GM12878 (cell line): ENCODE measurements around the gene VEGFB. TPM values are rescaled to one million over a fixed set of nuclear protein-coding genes. Genes with fewer than 3 reads are reported as not detected.

ENCODE experiments used
- CBX5 ChIP-seq: sonication (generic); IDR thresholded peaks from 2 replicates; pipeline ENCODE4 v1.6.1; 2016; ENCODE audit warnings: low read depth, moderate library complexity, mild to moderate bottlenecking, inconsistent platforms
- HDAC6 ChIP-seq: fragments of 200-600 bp; sonication (generic); IDR thresholded peaks from one replicate; pipeline ENCODE4 v1.8.0; 2017; ENCODE audit warnings: antibody characterized with exemption; ENCODE audit not compliant: unreplicated experiment
- RBBP5 ChIP-seq: fragments of 200-600 bp; sonication (generic); conservative IDR thresholded peaks from 2 replicates; pipeline ENCODE4 v1.6.1; 2016
- WRNIP1 ChIP-seq: IDR thresholded peaks from 2 replicates; pipeline ENCODE4 v1.6.1; 2011; ENCODE audit warnings: low read depth, low read length, improper control_type of control experiment, borderline replicate concordance
- ZNF207 ChIP-seq: fragments of 450-650 bp; IDR thresholded peaks from 2 replicates; pipeline ENCODE4 v1.6.1; 2014; ENCODE audit warnings: antibody characterized with exemption, mild to moderate bottlenecking, borderline replicate concordance
- polyA plus RNA-seq, 11 experiments: library from polyadenylated mRNA; depleted of rRNA in 4 of 11; unstranded in 6 of 11; stranded (reverse) in 5 of 11; fragments of >200 nt; fragmentation: Nextera tagmentation in 4 of 11; fragmentation: Illumina TruSeq in 1 of 11; extraction: Ambion mirVana in 4 of 11; extraction: Trizol in 1 of 11; gene quantifications; 1 replicate in 1 of 11; 2 replicates in 10 of 11; pipeline versions ENCODE4 v1.2.1 to v1.2.3, GENCODE V29; 2011 to 2016; ENCODE audit warnings: inconsistent platforms in 2 of 11, missing spikeins in 2 of 11, low read depth in 1 of 11
- total RNA-seq, 4 experiments: library from RNA; depleted of rRNA in 3 of 4; stranded (reverse); fragments of >200 nt in 3 of 4; fragmentation: Illumina TruSeq in 1 of 4; extraction: Trizol in 1 of 4; gene quantifications; 2 replicates each; pipeline versions ENCODE4 v1.2.1 to v1.2.3, GENCODE V29; 2013 to 2021
- TF ChIP-seq, protein P1 (sequence below): fragments of 450-650 bp; IDR thresholded peaks from 2 replicates; pipeline ENCODE4 v1.6.1; 2016; ENCODE audit warnings: mild to moderate bottlenecking, moderate library complexity, borderline replicate concordance
- TF ChIP-seq, protein P2 (sequence below): fragments of 450-650 bp; IDR thresholded peaks from 2 replicates; pipeline ENCODE4 v1.6.1; 2017; ENCODE audit warnings: mild to moderate bottlenecking, moderate library complexity
- TF ChIP-seq, protein P3 (sequence below): fragments of 450-650 bp; conservative IDR thresholded peaks from 2 replicates; pipeline ENCODE4 v1.6.1; 2017; ENCODE audit warnings: mild to moderate bottlenecking, moderate library complexity
- TF ChIP-seq, protein P4 (sequence below): fragments of 450-650 bp; formaldehyde crosslinking; IDR thresholded peaks from 2 replicates; pipeline ENCODE4 v1.4.0; 2020; ENCODE audit warnings: mild to moderate bottlenecking, moderate library complexity

Gene VEGFB
- total and polyA plus RNA-seq, 10 of the 15 experiments (the other 5 are each of a cell fraction or from before 2014, with no cell fraction given): 7.0 to 75.8 (median 20.3) TPM

DNA sequence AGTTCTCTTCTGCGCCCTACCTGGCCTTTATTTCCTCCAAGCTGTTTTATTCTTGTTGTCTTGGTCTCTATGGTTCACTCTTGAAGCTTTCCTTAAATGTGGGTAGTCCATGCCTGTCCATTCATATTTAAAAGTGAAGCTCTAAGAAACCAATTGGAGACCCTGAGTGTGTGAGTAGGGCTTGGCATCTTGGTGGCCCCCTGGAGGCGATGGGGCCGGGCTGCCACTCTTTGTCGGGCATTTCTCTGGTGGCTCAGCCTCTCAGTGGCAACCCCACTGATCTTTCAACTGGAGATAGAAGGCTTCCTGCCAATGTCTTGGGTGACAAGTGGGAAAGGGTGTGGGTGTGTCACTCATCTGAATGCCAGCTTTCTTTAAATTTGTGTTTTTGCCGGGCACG, 17.5 kb upstream of the VEGFB start (continued):
- TF ChIP-seq, protein P1, sequence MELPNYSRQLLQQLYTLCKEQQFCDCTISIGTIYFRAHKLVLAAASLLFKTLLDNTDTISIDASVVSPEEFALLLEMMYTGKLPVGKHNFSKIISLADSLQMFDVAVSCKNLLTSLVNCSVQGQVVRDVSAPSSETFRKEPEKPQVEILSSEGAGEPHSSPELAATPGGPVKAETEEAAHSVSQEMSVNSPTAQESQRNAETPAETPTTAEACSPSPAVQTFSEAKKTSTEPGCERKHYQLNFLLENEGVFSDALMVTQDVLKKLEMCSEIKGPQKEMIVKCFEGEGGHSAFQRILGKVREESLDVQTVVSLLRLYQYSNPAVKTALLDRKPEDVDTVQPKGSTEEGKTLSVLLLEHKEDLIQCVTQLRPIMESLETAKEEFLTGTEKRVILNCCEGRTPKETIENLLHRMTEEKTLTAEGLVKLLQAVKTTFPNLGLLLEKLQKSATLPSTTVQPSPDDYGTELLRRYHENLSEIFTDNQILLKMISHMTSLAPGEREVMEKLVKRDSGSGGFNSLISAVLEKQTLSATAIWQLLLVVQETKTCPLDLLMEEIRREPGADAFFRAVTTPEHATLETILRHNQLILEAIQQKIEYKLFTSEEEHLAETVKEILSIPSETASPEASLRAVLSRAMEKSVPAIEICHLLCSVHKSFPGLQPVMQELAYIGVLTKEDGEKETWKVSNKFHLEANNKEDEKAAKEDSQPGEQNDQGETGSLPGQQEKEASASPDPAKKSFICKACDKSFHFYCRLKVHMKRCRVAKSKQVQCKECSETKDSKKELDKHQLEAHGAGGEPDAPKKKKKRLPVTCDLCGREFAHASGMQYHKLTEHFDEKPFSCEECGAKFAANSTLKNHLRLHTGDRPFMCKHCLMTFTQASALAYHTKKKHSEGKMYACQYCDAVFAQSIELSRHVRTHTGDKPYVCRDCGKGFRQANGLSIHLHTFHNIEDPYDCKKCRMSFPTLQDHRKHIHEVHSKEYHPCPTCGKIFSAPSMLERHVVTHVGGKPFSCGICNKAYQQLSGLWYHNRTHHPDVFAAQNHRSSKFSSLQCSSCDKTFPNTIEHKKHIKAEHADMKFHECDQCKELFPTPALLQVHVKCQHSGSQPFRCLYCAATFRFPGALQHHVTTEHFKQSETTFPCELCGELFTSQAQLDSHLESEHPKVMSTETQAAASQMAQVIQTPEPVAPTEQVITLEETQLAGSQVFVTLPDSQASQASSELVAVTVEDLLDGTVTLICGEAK: no peak
- TF ChIP-seq RBBP5 (no peak), HDAC6 (no peak), WRNIP1 (no peak), CBX5 (no peak), ZNF207 (no peak)
- TF ChIP-seq, protein P2, sequence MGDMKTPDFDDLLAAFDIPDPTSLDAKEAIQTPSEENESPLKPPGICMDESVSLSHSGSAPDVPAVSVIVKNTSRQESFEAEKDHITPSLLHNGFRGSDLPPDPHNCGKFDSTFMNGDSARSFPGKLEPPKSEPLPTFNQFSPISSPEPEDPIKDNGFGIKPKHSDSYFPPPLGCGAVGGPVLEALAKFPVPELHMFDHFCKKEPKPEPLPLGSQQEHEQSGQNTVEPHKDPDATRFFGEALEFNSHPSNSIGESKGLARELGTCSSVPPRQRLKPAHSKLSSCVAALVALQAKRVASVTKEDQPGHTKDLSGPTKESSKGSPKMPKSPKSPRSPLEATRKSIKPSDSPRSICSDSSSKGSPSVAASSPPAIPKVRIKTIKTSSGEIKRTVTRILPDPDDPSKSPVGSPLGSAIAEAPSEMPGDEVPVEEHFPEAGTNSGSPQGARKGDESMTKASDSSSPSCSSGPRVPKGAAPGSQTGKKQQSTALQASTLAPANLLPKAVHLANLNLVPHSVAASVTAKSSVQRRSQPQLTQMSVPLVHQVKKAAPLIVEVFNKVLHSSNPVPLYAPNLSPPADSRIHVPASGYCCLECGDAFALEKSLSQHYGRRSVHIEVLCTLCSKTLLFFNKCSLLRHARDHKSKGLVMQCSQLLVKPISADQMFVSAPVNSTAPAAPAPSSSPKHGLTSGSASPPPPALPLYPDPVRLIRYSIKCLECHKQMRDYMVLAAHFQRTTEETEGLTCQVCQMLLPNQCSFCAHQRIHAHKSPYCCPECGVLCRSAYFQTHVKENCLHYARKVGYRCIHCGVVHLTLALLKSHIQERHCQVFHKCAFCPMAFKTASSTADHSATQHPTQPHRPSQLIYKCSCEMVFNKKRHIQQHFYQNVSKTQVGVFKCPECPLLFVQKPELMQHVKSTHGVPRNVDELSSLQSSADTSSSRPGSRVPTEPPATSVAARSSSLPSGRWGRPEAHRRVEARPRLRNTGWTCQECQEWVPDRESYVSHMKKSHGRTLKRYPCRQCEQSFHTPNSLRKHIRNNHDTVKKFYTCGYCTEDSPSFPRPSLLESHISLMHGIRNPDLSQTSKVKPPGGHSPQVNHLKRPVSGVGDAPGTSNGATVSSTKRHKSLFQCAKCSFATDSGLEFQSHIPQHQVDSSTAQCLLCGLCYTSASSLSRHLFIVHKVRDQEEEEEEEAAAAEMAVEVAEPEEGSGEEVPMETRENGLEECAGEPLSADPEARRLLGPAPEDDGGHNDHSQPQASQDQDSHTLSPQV: no peak
- TF ChIP-seq, protein P3, sequence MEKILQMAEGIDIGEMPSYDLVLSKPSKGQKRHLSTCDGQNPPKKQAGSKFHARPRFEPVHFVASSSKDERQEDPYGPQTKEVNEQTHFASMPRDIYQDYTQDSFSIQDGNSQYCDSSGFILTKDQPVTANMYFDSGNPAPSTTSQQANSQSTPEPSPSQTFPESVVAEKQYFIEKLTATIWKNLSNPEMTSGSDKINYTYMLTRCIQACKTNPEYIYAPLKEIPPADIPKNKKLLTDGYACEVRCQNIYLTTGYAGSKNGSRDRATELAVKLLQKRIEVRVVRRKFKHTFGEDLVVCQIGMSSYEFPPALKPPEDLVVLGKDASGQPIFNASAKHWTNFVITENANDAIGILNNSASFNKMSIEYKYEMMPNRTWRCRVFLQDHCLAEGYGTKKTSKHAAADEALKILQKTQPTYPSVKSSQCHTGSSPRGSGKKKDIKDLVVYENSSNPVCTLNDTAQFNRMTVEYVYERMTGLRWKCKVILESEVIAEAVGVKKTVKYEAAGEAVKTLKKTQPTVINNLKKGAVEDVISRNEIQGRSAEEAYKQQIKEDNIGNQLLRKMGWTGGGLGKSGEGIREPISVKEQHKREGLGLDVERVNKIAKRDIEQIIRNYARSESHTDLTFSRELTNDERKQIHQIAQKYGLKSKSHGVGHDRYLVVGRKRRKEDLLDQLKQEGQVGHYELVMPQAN: no peak
- TF ChIP-seq, protein P4, sequence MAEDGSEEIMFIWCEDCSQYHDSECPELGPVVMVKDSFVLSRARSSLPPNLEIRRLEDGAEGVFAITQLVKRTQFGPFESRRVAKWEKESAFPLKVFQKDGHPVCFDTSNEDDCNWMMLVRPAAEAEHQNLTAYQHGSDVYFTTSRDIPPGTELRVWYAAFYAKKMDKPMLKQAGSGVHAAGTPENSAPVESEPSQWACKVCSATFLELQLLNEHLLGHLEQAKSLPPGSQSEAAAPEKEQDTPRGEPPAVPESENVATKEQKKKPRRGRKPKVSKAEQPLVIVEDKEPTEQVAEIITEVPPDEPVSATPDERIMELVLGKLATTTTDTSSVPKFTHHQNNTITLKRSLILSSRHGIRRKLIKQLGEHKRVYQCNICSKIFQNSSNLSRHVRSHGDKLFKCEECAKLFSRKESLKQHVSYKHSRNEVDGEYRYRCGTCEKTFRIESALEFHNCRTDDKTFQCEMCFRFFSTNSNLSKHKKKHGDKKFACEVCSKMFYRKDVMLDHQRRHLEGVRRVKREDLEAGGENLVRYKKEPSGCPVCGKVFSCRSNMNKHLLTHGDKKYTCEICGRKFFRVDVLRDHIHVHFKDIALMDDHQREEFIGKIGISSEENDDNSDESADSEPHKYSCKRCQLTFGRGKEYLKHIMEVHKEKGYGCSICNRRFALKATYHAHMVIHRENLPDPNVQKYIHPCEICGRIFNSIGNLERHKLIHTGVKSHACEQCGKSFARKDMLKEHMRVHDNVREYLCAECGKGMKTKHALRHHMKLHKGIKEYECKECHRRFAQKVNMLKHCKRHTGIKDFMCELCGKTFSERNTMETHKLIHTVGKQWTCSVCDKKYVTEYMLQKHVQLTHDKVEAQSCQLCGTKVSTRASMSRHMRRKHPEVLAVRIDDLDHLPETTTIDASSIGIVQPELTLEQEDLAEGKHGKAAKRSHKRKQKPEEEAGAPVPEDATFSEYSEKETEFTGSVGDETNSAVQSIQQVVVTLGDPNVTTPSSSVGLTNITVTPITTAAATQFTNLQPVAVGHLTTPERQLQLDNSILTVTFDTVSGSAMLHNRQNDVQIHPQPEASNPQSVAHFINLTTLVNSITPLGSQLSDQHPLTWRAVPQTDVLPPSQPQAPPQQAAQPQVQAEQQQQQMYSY: no peak
